H1 (cell line): ENCODE measurements around the gene DOCK6. TPM values are rescaled to one million over a fixed set of nuclear protein-coding genes. Genes with fewer than 3 reads are reported as not detected.

ENCODE experiments used
- POLR2A ChIP-seq, 2 experiments: IDR thresholded peaks; 1 replicate in 1 of 2; 2 replicates in 1 of 2; pipeline ENCODE4 v1.6.1; 2011; ENCODE audit warnings: low read depth in 2 of 2, low read length in 2 of 2, mild to moderate bottlenecking in 2 of 2; ENCODE audit errors: control extremely low read depth in 1 of 2
- SP4 ChIP-seq: IDR thresholded peaks from 2 replicates; pipeline ENCODE4 v1.6.1; 2012; ENCODE audit warnings: low read length, inconsistent platforms
- polyA plus RNA-seq, 7 experiments: library from polyadenylated mRNA; depleted of rRNA in 3 of 7; stranded (reverse) in 5 of 7; unstranded in 2 of 7; fragments of >200 nt in 5 of 7; fragments of 200-250 nt in 2 of 7; gene quantifications; 1 replicate in 5 of 7; 2 replicates in 1 of 7; 4 replicates in 1 of 7; pipeline versions ENCODE4 v1.2.1 to v1.2.3, GENCODE V29; 2011 to 2013; ENCODE audit warnings: missing spikeins in 2 of 7, mixed read lengths in 2 of 7
- total RNA-seq: library from RNA; stranded (reverse); fragmentation: NEBNext Ultra II Directional; extraction: Animal tissue kit (Norgen Biotek cat#: 25700); gene quantifications from 2 replicates; pipeline ENCODE4 v1.2.1, GENCODE V29; 2021
- TF ChIP-seq, protein P1 (sequence below): fragments of 300-600 bp; sonication (generic); IDR thresholded peaks from 2 replicates; pipeline ENCODE4 v1.7.1; 2012; ENCODE audit warnings: low read length, moderate library complexity, mild to moderate bottlenecking, inconsistent platforms; ENCODE audit not compliant: insufficient replicate concordance

Gene DOCK6
- total and polyA plus RNA-seq, 2 of the 8 experiments (the other 6 are each of a cell fraction or from before 2014, with no cell fraction given) = 25.5 to 54.7 TPM

DNA sequence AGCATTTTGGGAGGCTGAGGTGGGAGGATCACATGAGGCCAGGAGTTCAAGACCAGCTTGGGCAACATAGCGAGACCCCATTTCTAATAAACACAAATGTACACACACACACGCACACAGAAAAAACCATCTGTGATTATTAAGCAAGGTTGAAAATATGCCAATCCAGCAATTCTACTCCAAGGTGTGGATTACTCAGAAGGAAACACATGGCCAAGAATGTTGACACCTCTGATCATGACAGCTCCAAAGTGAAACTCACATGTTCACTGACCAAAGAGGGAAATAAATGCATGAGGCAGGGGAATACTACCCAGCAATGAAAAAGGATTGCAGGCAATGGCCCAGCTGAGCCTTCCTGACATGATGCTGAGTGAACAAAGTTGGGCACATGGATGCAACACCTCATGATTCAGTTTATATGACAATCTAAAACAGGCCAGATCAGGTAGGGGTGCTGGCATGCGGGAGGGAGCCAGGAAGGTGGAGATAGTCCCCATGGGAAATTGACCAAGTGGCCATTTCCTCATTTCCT, 4.4 kb downstream of the DOCK6 start (continued):
- TF ChIP-seq, protein P1, sequence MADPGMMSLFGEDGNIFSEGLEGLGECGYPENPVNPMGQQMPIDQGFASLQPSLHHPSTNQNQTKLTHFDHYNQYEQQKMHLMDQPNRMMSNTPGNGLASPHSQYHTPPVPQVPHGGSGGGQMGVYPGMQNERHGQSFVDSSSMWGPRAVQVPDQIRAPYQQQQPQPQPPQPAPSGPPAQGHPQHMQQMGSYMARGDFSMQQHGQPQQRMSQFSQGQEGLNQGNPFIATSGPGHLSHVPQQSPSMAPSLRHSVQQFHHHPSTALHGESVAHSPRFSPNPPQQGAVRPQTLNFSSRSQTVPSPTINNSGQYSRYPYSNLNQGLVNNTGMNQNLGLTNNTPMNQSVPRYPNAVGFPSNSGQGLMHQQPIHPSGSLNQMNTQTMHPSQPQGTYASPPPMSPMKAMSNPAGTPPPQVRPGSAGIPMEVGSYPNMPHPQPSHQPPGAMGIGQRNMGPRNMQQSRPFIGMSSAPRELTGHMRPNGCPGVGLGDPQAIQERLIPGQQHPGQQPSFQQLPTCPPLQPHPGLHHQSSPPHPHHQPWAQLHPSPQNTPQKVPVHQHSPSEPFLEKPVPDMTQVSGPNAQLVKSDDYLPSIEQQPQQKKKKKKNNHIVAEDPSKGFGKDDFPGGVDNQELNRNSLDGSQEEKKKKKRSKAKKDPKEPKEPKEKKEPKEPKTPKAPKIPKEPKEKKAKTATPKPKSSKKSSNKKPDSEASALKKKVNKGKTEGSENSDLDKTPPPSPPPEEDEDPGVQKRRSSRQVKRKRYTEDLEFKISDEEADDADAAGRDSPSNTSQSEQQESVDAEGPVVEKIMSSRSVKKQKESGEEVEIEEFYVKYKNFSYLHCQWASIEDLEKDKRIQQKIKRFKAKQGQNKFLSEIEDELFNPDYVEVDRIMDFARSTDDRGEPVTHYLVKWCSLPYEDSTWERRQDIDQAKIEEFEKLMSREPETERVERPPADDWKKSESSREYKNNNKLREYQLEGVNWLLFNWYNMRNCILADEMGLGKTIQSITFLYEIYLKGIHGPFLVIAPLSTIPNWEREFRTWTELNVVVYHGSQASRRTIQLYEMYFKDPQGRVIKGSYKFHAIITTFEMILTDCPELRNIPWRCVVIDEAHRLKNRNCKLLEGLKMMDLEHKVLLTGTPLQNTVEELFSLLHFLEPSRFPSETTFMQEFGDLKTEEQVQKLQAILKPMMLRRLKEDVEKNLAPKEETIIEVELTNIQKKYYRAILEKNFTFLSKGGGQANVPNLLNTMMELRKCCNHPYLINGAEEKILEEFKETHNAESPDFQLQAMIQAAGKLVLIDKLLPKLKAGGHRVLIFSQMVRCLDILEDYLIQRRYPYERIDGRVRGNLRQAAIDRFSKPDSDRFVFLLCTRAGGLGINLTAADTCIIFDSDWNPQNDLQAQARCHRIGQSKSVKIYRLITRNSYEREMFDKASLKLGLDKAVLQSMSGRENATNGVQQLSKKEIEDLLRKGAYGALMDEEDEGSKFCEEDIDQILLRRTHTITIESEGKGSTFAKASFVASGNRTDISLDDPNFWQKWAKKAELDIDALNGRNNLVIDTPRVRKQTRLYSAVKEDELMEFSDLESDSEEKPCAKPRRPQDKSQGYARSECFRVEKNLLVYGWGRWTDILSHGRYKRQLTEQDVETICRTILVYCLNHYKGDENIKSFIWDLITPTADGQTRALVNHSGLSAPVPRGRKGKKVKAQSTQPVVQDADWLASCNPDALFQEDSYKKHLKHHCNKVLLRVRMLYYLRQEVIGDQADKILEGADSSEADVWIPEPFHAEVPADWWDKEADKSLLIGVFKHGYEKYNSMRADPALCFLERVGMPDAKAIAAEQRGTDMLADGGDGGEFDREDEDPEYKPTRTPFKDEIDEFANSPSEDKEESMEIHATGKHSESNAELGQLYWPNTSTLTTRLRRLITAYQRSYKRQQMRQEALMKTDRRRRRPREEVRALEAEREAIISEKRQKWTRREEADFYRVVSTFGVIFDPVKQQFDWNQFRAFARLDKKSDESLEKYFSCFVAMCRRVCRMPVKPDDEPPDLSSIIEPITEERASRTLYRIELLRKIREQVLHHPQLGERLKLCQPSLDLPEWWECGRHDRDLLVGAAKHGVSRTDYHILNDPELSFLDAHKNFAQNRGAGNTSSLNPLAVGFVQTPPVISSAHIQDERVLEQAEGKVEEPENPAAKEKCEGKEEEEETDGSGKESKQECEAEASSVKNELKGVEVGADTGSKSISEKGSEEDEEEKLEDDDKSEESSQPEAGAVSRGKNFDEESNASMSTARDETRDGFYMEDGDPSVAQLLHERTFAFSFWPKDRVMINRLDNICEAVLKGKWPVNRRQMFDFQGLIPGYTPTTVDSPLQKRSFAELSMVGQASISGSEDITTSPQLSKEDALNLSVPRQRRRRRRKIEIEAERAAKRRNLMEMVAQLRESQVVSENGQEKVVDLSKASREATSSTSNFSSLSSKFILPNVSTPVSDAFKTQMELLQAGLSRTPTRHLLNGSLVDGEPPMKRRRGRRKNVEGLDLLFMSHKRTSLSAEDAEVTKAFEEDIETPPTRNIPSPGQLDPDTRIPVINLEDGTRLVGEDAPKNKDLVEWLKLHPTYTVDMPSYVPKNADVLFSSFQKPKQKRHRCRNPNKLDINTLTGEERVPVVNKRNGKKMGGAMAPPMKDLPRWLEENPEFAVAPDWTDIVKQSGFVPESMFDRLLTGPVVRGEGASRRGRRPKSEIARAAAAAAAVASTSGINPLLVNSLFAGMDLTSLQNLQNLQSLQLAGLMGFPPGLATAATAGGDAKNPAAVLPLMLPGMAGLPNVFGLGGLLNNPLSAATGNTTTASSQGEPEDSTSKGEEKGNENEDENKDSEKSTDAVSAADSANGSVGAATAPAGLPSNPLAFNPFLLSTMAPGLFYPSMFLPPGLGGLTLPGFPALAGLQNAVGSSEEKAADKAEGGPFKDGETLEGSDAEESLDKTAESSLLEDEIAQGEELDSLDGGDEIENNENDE = no peak
- no peak for TF ChIP-seq POLR2A (IDR thresholded peaks at IDR 0.05; ENCODE audit: control extremely low read depth in 1 of 2, low read depth in 2 of 2, low read length in 2 of 2)
- no peak for TF ChIP-seq SP4
